Psoas muscle (tissue), 8 donors: Measurements from ENCODE around the gene SIRT7. TPM values are rescaled to one million over a fixed set of nuclear protein-coding genes. Genes with fewer than 3 reads are reported as not detected.

Experiments
- ATAC-seq, 4 donors: fragments of 200-7000 bp; cut with Tn5 transposase; one replicate each; pipeline ENCODE4 v1.9.1; 2020; ENCODE audit warnings: moderate library complexity in 3 of 4, mild to moderate bottlenecking in 2 of 4
- DNase-seq, 2 donors: peaks; one replicate each; pipeline ENCODE4 v3.0.0-alpha.2; 2020
- H3K27ac ChIP-seq: fragments of 200-600 bp; one replicate; pipeline ENCODE4 v1.8.0; 2022
- H3K27me3 ChIP-seq, 3 donors: fragments of 200-600 bp in 1 of 3; one replicate each; pipeline versions ENCODE4 v1.6.1 to v1.8.0; 2013 to 2022; ENCODE audit warnings: low read length in 2 of 3, mild to moderate bottlenecking in 2 of 3, moderate library complexity in 1 of 3; ENCODE audit not compliant: insufficient read depth in 3 of 3
- H3K36me3 ChIP-seq, 2 donors: fragments of 200-600 bp in 1 of 2; one replicate each; pipeline versions ENCODE4 v1.6.1 to v1.8.0; 2013 to 2022; ENCODE audit warnings: low read depth in 1 of 2, mild to moderate bottlenecking in 1 of 2, moderate library complexity in 1 of 2; ENCODE audit not compliant: insufficient read depth in 1 of 2
- H3K4me1 ChIP-seq: fragments of 200-600 bp; one replicate; pipeline ENCODE4 v1.8.0; 2022
- H3K4me3 ChIP-seq: fragments of 200-600 bp; one replicate; pipeline ENCODE4 v1.8.0; 2022; ENCODE audit warnings: mild to moderate bottlenecking
- H3K9me3 ChIP-seq: fragments of 200-600 bp; one replicate; pipeline ENCODE4 v1.8.0; 2022
- CTCF ChIP-seq: fragments of 200-600 bp; IDR thresholded peaks from one replicate; pipeline ENCODE4 v1.8.0; 2022; ENCODE audit warnings: antibody characterized with exemption
- WGBS, 3 donors: extraction: QIAGEN DNeasy Blood & Tissue Kit; methylation state at CpG; one replicate each; pipeline versions ENCODE4 v1.1.6 to v1.1.7; 2013; 5-methylcytosine and 5-hydroxymethylcytosine counted together
- intact Hi-C, 2 donors: fragments of 100-400 bp; cut with DNase I; formaldehyde crosslinking; loops; one replicate each; pipeline versions ENCODE4 v1.11.0 to v1.14.2; 2022
- polyA plus RNA-seq, 3 donors: library from polyadenylated mRNA; stranded (reverse); fragments of 200-250 nt; gene quantifications; one replicate each; pipeline ENCODE4 v1.2.3, GENCODE V29; 2013
- total RNA-seq, 4 donors: library from RNA; stranded (reverse); fragmentation: NEBNext Ultra II Directional in 2 of 4; extraction: Animal tissue kit (Norgen Biotek cat#: 25700) in 2 of 4; gene quantifications; one replicate each; pipeline versions ENCODE4 v1.2.1 to v1.2.4, GENCODE V29; 2021 to 2023
- donor health status: healthy with polysubstance abuse.
- donor health status: DM: no; HTN: no; CAD: no; lungs with moderate emphysema.
- donor health status: Bipolar disorder and iron deficiency.
- donor health status: healthy.
- donor health status: DM: yes; HTN: yes; CAD: no.
- donor health status: DM: no; HTN: no; CAD: no.
- donor health status: DM: no; HTN: no; CAD: no.
- donor health status: DM: yes; HTN: yes; CAD: no.

SIRT7 gene
- total and polyA plus RNA-seq, 7 donors = 3.9 to 14.2 (median 7.6) TPM

- H3K9me3 ChIP-seq = no peaks in the 10 kb centered on the region
- no peak for TF ChIP-seq CTCF
- intact Hi-C loops = no loop called here
- peaks cover 0 to 64% of the 10 kb centered on the region in 2 donors for H3K36me3 ChIP-seq
- peak overlapping the region; percentile 1 for H3K4me3 ChIP-seq
- H3K27me3 ChIP-seq = no peaks in the 10 kb centered on the region
- H3K4me1 ChIP-seq = peaks cover 49% of the 10 kb centered on the region
- DNase-seq (peak; percentile 81 to 92), ATAC-seq (peak; percentile 95 to 96 (median 96))
- H3K27ac ChIP-seq = peak overlapping the region; percentile 96
- 24 to 36% (median 29%) methylated on average over 11 of the region's 11 CpGs for WGBS, 3 donors
Observed at GRCh38 chr17:81885869-81886548, 32.0 kb downstream of the SIRT7 start.

- TF ChIP-seq CTCF = no peak
- DNase-seq = no peak
- peaks cover 48% of the 10 kb centered on the region for H3K4me1 ChIP-seq
- H3K9me3 ChIP-seq = no peaks in the 10 kb centered on the region
- no peaks in the 10 kb centered on the region for H3K27me3 ChIP-seq
- ATAC-seq = peak; percentile 5 to 44 (median 26)
- H3K4me3 ChIP-seq = peak overlapping the region; percentile 1
- 34 to 45% (median 39%) methylated on average over 10 of the region's 10 CpGs for WGBS, 3 donors
- H3K36me3 ChIP-seq = peaks cover 0 to 68% of the 10 kb centered on the region in 2 donors
- H3K27ac ChIP-seq = peak overlapping the region; percentile 96
- intact Hi-C loops = no loop called here
Observed at GRCh38 chr17:81885454-81885853, 32.5 kb downstream of the SIRT7 start.

- TF ChIP-seq CTCF = no peak
- Histone ChIP-seq H3K27ac (peak overlapping the region; percentile 96), H3K27me3 (no peaks in the 10 kb centered on the region), H3K4me3 (no peak overlapping the region), H3K36me3 (peaks cover 0 to 68% of the 10 kb centered on the region in 2 donors), H3K4me1 (peaks cover 43% of the 10 kb centered on the region), H3K9me3 (no peaks in the 10 kb centered on the region)
- 87 to 89% (median 87%) methylated on average over 5 of the region's 5 CpGs for WGBS, 3 donors
- DNase-seq (no peak), ATAC-seq (no peak)
- intact Hi-C loops = no loop called here
Observed at GRCh38 chr17:81884968-81885367, 33.0 kb downstream of the SIRT7 start.

GRCh38 chr17:81884520-81884919 is 33.5 kb downstream of the SIRT7 start:
- Histone ChIP-seq H3K36me3 (peaks cover 0 to 68% of the 10 kb centered on the region in 2 donors), H3K4me1 (peaks cover 39% of the 10 kb centered on the region), H3K4me3 (no peak overlapping the region), H3K27me3 (no peaks in the 10 kb centered on the region), H3K27ac (peak overlapping the region; percentile 96), H3K9me3 (no peaks in the 10 kb centered on the region)
- ATAC-seq (peak in 2 of 4 donors; percentile 5 to 15), DNase-seq (no peak)
- no peak for TF ChIP-seq CTCF
- 17 to 36% (median 18%) methylated on average over 11 of the region's 11 CpGs for WGBS, 3 donors
- intact Hi-C loops = no loop called here

- Histone ChIP-seq H3K27ac (no peak overlapping the region), H3K9me3 (no peaks in the 10 kb centered on the region), H3K27me3 (no peaks in the 10 kb centered on the region), H3K36me3 (peaks cover 0 to 54% of the 10 kb centered on the region in 2 donors), H3K4me1 (peaks cover 4% of the 10 kb centered on the region), H3K4me3 (no peak overlapping the region)
- WGBS, 3 donors = 89 to 96% (median 94%) methylated on average over 5 of the region's 5 CpGs
- TF ChIP-seq CTCF = no peak
- ATAC-seq = no peak
- intact Hi-C loops = no loop called here
- no peak for DNase-seq
Observed at GRCh38 chr17:81879121-81879520, 38.9 kb downstream of the SIRT7 start.
